H1 (cell line): Measurements from ENCODE around the gene UGGT1. TPM values are rescaled to one million over a fixed set of nuclear protein-coding genes. Genes with fewer than 3 reads are reported as not detected.

Source experiments
- CTCF ChIA-PET: fragments of 300-600 bp; sonication (Branson Sonifier 250); formaldehyde crosslinking; loops from one replicate; lab custom pipeline; 2021; ENCODE audit not compliant: partially characterized antibody; lab: Charles Lee
- POLR2A ChIA-PET: fragments of 300-600 bp; sonication (Branson Sonifier 250); formaldehyde crosslinking; loops from one replicate; lab custom pipeline; 2021; ENCODE audit warnings: inconsistent platforms; ENCODE audit not compliant: partially characterized antibody; lab: Charles Lee
- DNase-seq, 2 experiments: peaks; one replicate each; pipeline versions ENCODE4 v3.0.0 to v3.0.0-alpha.2; 2010 to 2022; ENCODE audit warnings: low spot score in 2 of 2, low read depth in 1 of 2, mixed read lengths in 1 of 2
- FAIRE-seq: peaks from 2 replicates; lab custom pipeline; 2011; peaks lifted over from hg19 to GRCh38; lab: Jason Lieb, UNC
- H2AFZ ChIP-seq: 2 replicates; pipeline ENCODE4 v1.8.1; 2012; ENCODE audit warnings: low read length, inconsistent platforms
- H2AK5ac ChIP-seq: 2 replicates; pipeline ENCODE4 v1.6.1; 2013; ENCODE audit warnings: low read depth, low read length
- H2BK120ac ChIP-seq: replicated peaks from 2 replicates; pipeline ENCODE3; 2013; ENCODE audit warnings: low read depth, low read length, inconsistent platforms
- H2BK12ac ChIP-seq: 2 replicates; pipeline ENCODE4 v1.6.1; 2013; ENCODE audit warnings: low read depth, low read length
- H2BK15ac ChIP-seq: 2 replicates; pipeline ENCODE4 v1.6.1; 2013; ENCODE audit warnings: low read length
- H2BK20ac ChIP-seq: 2 replicates; pipeline ENCODE4 v1.6.1; 2013; ENCODE audit warnings: low read length
- H2BK5ac ChIP-seq: 2 replicates; pipeline ENCODE4 v1.6.1; 2013; ENCODE audit warnings: low read depth, low read length
- H3K14ac ChIP-seq: 2 replicates; pipeline ENCODE4 v1.6.1; 2013; ENCODE audit warnings: inconsistent platforms; ENCODE audit not compliant: insufficient read length
- H3K18ac ChIP-seq: 2 replicates; pipeline ENCODE4 v1.6.1; 2013; ENCODE audit warnings: low read length; ENCODE audit errors: extremely low read depth
- H3K23ac ChIP-seq: 2 replicates; pipeline ENCODE4 v1.6.1; 2013; ENCODE audit warnings: inconsistent platforms; ENCODE audit not compliant: insufficient read length
- H3K23me2 ChIP-seq: 2 replicates; pipeline ENCODE4 v1.6.1; 2013; ENCODE audit warnings: low read depth, low read length
- H3K27ac ChIP-seq: 2 replicates; pipeline ENCODE4 v1.6.1; 2011; ENCODE audit warnings: low read depth, low read length, inconsistent platforms
- H3K27me3 ChIP-seq, 4 experiments: replicated peaks in 1 of 4; 1 replicate in 1 of 4; 2 replicates in 3 of 4; pipeline versions ENCODE4 v1.6.1 to v1.8.1; 2011 to 2013; ENCODE audit warnings: low read length in 3 of 4, mild to moderate bottlenecking in 3 of 4, inconsistent platforms in 2 of 4, mixed read lengths in 2 of 4, moderate library complexity in 1 of 4; ENCODE audit not compliant: control insufficient read depth in 3 of 4, insufficient read depth in 3 of 4; ENCODE audit errors: extremely low read depth in 1 of 4
- H3K36me3 ChIP-seq, 4 experiments: 2 replicates each; pipeline versions ENCODE4 v1.6.1 to v1.8.1; 2011 to 2013; ENCODE audit warnings: mild to moderate bottlenecking in 4 of 4, low read length in 3 of 4, moderate library complexity in 2 of 4, control low read depth in 1 of 4, inconsistent platforms in 1 of 4; ENCODE audit not compliant: insufficient read depth in 4 of 4, control insufficient read depth in 2 of 4
- H3K4ac ChIP-seq: replicated peaks from 2 replicates; pipeline ENCODE3; 2013; ENCODE audit warnings: low read length, low read depth, mixed read lengths, inconsistent platforms; ENCODE audit not compliant: insufficient read length
- H3K4me1 ChIP-seq, 4 experiments: replicated peaks in 1 of 4; 1 replicate in 1 of 4; 2 replicates in 3 of 4; pipeline versions ENCODE4 v1.6.1 to v1.8.1; 2011 to 2013; ENCODE audit warnings: low read length in 3 of 4, inconsistent platforms in 2 of 4, mixed read lengths in 1 of 4; ENCODE audit not compliant: insufficient read depth in 4 of 4, control insufficient read depth in 3 of 4
- H3K4me2 ChIP-seq, 2 experiments: 2 replicates each; pipeline versions ENCODE4 v1.6.1 to v1.8.1; 2011 to 2013; ENCODE audit warnings: low read depth in 2 of 2, low read length in 2 of 2, control low read depth in 1 of 2, inconsistent platforms in 1 of 2, mild to moderate bottlenecking in 1 of 2; ENCODE audit not compliant: insufficient read depth in 1 of 2
- H3K4me3 ChIP-seq, 4 experiments: fragments of 200-600, 300-600 bp in 1 of 4; sonication (generic), shearing (Covaris generic), sonication (Bioruptor Twin) in 1 of 4; 2 replicates each; pipeline versions ENCODE4 v1.5.1 to v1.8.1; 2011 to 2016; ENCODE audit warnings: low read length in 4 of 4, low read depth in 3 of 4, control low read depth in 2 of 4, inconsistent platforms in 2 of 4, mild to moderate bottlenecking in 2 of 4, mixed read lengths in 1 of 4, moderate library complexity in 1 of 4; ENCODE audit not compliant: insufficient read depth in 2 of 4; ENCODE audit errors: extremely low read depth in 1 of 4
- H3K56ac ChIP-seq: replicated peaks from 2 replicates; pipeline ENCODE3; 2013; ENCODE audit warnings: low read depth, mild to moderate bottlenecking, mixed read lengths, low read length, inconsistent platforms; ENCODE audit not compliant: insufficient read length
- H3K79me1 ChIP-seq: 2 replicates; pipeline ENCODE4 v1.6.1; 2013; ENCODE audit warnings: low read depth, low read length, control low read depth
- H3K79me2 ChIP-seq, 2 experiments: 2 replicates each; pipeline versions ENCODE4 v1.6.1 to v1.8.1; 2012 to 2013; ENCODE audit warnings: low read length in 2 of 2, mild to moderate bottlenecking in 2 of 2, inconsistent platforms in 1 of 2; ENCODE audit not compliant: insufficient read depth in 2 of 2, control insufficient read depth in 1 of 2
- H3K9ac ChIP-seq, 4 experiments: replicated peaks in 1 of 4; 1 replicate in 1 of 4; 2 replicates in 3 of 4; pipeline versions ENCODE4 v1.6.1 to v1.8.1; 2011 to 2013; ENCODE audit warnings: low read depth in 3 of 4, low read length in 3 of 4, control low read depth in 2 of 4, mild to moderate bottlenecking in 2 of 4, moderate library complexity in 2 of 4, inconsistent platforms in 1 of 4; ENCODE audit errors: extremely low read depth in 1 of 4
- H3K9me3 ChIP-seq, 2 experiments: 2 replicates each; pipeline versions ENCODE4 v1.6.1 to v1.8.1; 2012 to 2013; ENCODE audit warnings: mild to moderate bottlenecking in 2 of 2, moderate library complexity in 2 of 2, control low read depth in 1 of 2, inconsistent platforms in 1 of 2, low read depth in 1 of 2, low read length in 1 of 2, mixed read lengths in 1 of 2; ENCODE audit not compliant: insufficient read depth in 2 of 2
- H4K20me1 ChIP-seq, 2 experiments: replicated peaks in 1 of 2; 2 replicates each; pipeline versions ENCODE3 to v1.8.1; 2011 to 2013; ENCODE audit warnings: inconsistent platforms in 2 of 2, low read length in 2 of 2, mild to moderate bottlenecking in 1 of 2; ENCODE audit not compliant: insufficient read depth in 2 of 2, control insufficient read depth in 1 of 2
- H4K5ac ChIP-seq: 2 replicates; pipeline ENCODE4 v1.6.1; 2013; ENCODE audit warnings: low read length, low read depth, mixed read lengths, inconsistent platforms; ENCODE audit not compliant: insufficient read length
- H4K8ac ChIP-seq: 2 replicates; pipeline ENCODE4 v1.8.0; 2013; ENCODE audit warnings: mild to moderate bottlenecking, moderate library complexity, low read length, inconsistent platforms; ENCODE audit not compliant: insufficient read depth; ENCODE audit errors: extremely low read depth
- H4K91ac ChIP-seq: replicated peaks from 2 replicates; pipeline ENCODE3; 2013; ENCODE audit warnings: low read length, mixed read lengths, inconsistent platforms; ENCODE audit not compliant: insufficient read length
- BACH1 ChIP-seq: IDR thresholded peaks from 2 replicates; pipeline ENCODE4 v1.6.1; 2012; ENCODE audit warnings: low read length, improper control_type of control experiment
- BCL11A ChIP-seq, 2 experiments: IDR thresholded peaks; one replicate each; pipeline ENCODE4 v1.6.1; 2011; ENCODE audit warnings: low read depth in 2 of 2, low read length in 2 of 2, mild to moderate bottlenecking in 2 of 2
- CBX8 ChIP-seq: fragments of 300-800, 300-1000 bp; sonication (generic); IDR thresholded peaks from 2 replicates; pipeline ENCODE4 v1.7.1; 2016; ENCODE audit warnings: low read depth, low read length, borderline replicate concordance
- CREB1 ChIP-seq: IDR thresholded peaks from 2 replicates; pipeline ENCODE4 v1.6.1; 2012; ENCODE audit warnings: inconsistent platforms
- JUN ChIP-seq: IDR thresholded peaks from 2 replicates; pipeline ENCODE4 v1.6.1; 2011; ENCODE audit warnings: low read depth, mild to moderate bottlenecking, improper control_type of control experiment, low read length
- MAFK ChIP-seq: IDR thresholded peaks from 2 replicates; pipeline ENCODE4 v1.6.1; 2012; ENCODE audit warnings: low read depth, mild to moderate bottlenecking, improper control_type of control experiment, low read length
- NANOG ChIP-seq: IDR thresholded peaks from 2 replicates; pipeline ENCODE4 v1.6.1; 2011; ENCODE audit warnings: low read length, low read depth, mild to moderate bottlenecking, inconsistent platforms; ENCODE audit not compliant: insufficient read depth, poor library complexity, severe bottlenecking
- PHF8 ChIP-seq: fragments of 200-600 bp; sonication (generic); conservative IDR thresholded peaks from 2 replicates; pipeline ENCODE4 v1.7.1; 2012; ENCODE audit warnings: low read depth, mild to moderate bottlenecking, inconsistent platforms, low read length, moderate library complexity
- RBBP5 ChIP-seq: IDR thresholded peaks from 2 replicates; pipeline ENCODE4 v1.7.1; 2012; ENCODE audit warnings: low read depth, mild to moderate bottlenecking, inconsistent platforms, low read length, moderate library complexity, borderline replicate concordance
- RFX5 ChIP-seq: IDR thresholded peaks from 2 replicates; pipeline ENCODE4 v1.6.1; 2011; ENCODE audit warnings: low read depth, low read length, improper control_type of control experiment, borderline replicate concordance
- SP2 ChIP-seq: IDR thresholded peaks from 2 replicates; pipeline ENCODE4 v1.6.1; 2012; ENCODE audit warnings: mild to moderate bottlenecking, low read length, inconsistent platforms
- TCF12 ChIP-seq: IDR thresholded peaks from 2 replicates; pipeline ENCODE4 v1.6.1; 2011; ENCODE audit warnings: low read depth, mild to moderate bottlenecking, low read length
- TEAD4 ChIP-seq: IDR thresholded peaks from 2 replicates; pipeline ENCODE4 v1.6.1; 2012; ENCODE audit warnings: low read depth, low read length, inconsistent platforms, mixed read lengths
- WGBS, 2 experiments: shearing (Covaris generic) in 1 of 2; methylation state at CpG; one replicate each; pipeline versions ENCODE4 v1.1.6 to v1.1.7; 2013 to 2015; ENCODE audit warnings: low lambda C conversion rate in 2 of 2, mixed read lengths in 2 of 2, inconsistent platforms in 1 of 2, low coverage in 1 of 2, missing lambda C conversion rate in 1 of 2; ENCODE audit not compliant: insufficient replicate concordance in 2 of 2, insufficient coverage in 1 of 2, insufficient read length in 1 of 2; ENCODE audit errors: extremely low coverage in 1 of 2, missing lambda C conversion rate in 1 of 2; 5-methylcytosine and 5-hydroxymethylcytosine counted together
- polyA plus RNA-seq, 7 experiments: library from polyadenylated mRNA; depleted of rRNA in 3 of 7; stranded (reverse) in 5 of 7; unstranded in 2 of 7; fragments of >200 nt in 5 of 7; fragments of 200-250 nt in 2 of 7; gene quantifications; 1 replicate in 5 of 7; 2 replicates in 1 of 7; 4 replicates in 1 of 7; pipeline versions ENCODE4 v1.2.1 to v1.2.3, GENCODE V29; 2011 to 2013; ENCODE audit warnings: missing spikeins in 2 of 7, mixed read lengths in 2 of 7
- total RNA-seq: library from RNA; stranded (reverse); fragmentation: NEBNext Ultra II Directional; extraction: Animal tissue kit (Norgen Biotek cat#: 25700); gene quantifications from 2 replicates; pipeline ENCODE4 v1.2.1, GENCODE V29; 2021
- TF ChIP-seq, protein P1 (sequence below): IDR thresholded peaks from 2 replicates; pipeline ENCODE4 v1.6.1; 2011; ENCODE audit warnings: low read length, improper control_type of control experiment

The UGGT1 gene
- total and polyA plus RNA-seq, 2 of the 8 experiments (the other 6 are each of a cell fraction or from before 2014, with no cell fraction given), result 14.9 to 57.3 TPM

DNA sequence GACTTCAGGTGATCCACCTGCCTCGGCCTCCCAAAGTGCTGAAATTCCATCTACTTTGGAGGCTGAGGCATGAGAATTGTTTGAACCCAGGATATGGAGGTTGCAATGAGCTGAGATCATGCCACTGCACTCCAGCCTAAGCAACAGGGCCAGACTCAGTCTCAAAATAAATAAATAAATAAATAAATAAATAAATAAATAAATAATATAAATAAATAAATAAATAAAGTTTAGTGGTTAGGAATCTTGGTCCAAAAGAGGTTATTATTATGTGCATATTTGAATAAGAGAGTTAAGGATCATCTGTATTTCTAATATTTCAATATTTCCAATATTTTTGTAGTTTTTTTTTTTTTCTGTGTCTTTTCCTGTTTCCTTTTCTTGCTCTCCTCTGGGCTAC, 136.9 kb downstream of the UGGT1 start:
- CTCF ChIA-PET, result interaction anchor here (1.2 kb wide), 1 partner anchor 22 kb away, joined by 5 read pairs; no protein-coding TSS in a partner anchor
- Histone ChIP-seq H2AFZ (no peak overlapping the region), H4K5ac (no peak overlapping the region), H3K23me2 (peaks cover 4% of the 10 kb centered on the region; the same call in 1 of the 2 replicates), H3K23ac (no peak overlapping the region), H3K27ac (no peak overlapping the region), H4K20me1 (no peaks in the 10 kb centered on the region), H2BK5ac (no peak overlapping the region), H3K4me1 (no peaks in the 10 kb centered on the region), H3K4ac (no peak overlapping the region), H3K27me3 (peaks cover 0 to 16% (median 7%) of the 10 kb centered on the region in 4 experiments; a peak in 5 of 7 replicates), H2BK20ac (no peak overlapping the region), H3K4me2 (no peak overlapping the region), H3K9ac (no peak overlapping the region), H4K8ac (no peak overlapping the region), H3K79me2 (no peaks in the 10 kb centered on the region), H3K4me3 (no peak overlapping the region), H3K14ac (no peak overlapping the region), H3K18ac (no peak overlapping the region), H3K56ac (no peak overlapping the region), H2BK120ac (no peak overlapping the region), H3K36me3 (no peaks in the 10 kb centered on the region), H3K79me1 (no peaks in the 10 kb centered on the region), H4K91ac (no peak overlapping the region), H3K9me3 (no peaks in the 10 kb centered on the region), H2BK12ac (no peak overlapping the region), H2AK5ac (no peak overlapping the region), H2BK15ac (no peak overlapping the region)
- no peak for FAIRE-seq
- no peak for DNase-seq
- POLR2A ChIA-PET, result interaction anchor here (1.2 kb wide), 1 partner anchor 23 kb away, joined by 4 read pairs; no protein-coding TSS in a partner anchor
- WGBS, 2 experiments, result 92% methylated on average over 1 of the region's 1 CpG; no CpG with 5 or more reads in 1 of the 2 experiments
- no peak for TF ChIP-seq CBX8
- TF ChIP-seq JUN, result no peak
- TF ChIP-seq, protein P1, sequence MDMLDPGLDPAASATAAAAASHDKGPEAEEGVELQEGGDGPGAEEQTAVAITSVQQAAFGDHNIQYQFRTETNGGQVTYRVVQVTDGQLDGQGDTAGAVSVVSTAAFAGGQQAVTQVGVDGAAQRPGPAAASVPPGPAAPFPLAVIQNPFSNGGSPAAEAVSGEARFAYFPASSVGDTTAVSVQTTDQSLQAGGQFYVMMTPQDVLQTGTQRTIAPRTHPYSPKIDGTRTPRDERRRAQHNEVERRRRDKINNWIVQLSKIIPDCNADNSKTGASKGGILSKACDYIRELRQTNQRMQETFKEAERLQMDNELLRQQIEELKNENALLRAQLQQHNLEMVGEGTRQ, result no peak
- TF ChIP-seq NANOG, result no peak
- TF ChIP-seq TCF12, result no peak
- no peak for TF ChIP-seq MAFK
- TF ChIP-seq PHF8, result no peak
- TF ChIP-seq CREB1, result no peak
- TF ChIP-seq TEAD4, result no peak
- TF ChIP-seq BCL11A (IDR thresholded peaks at IDR 0.05; ENCODE audit: low read depth in 2 of 2, low read length in 2 of 2), result no peak
- no peak for TF ChIP-seq SP2
- TF ChIP-seq BACH1, result no peak
- TF ChIP-seq RBBP5, result no peak
- TF ChIP-seq RFX5, result no peak
